Measurements from ENCODE around the gene SH3GL1. TPM values are rescaled to one million over a fixed set of nuclear protein-coding genes. Genes with fewer than 3 reads are reported as not detected.
A peak's percentile ranks its signal among the peaks of the same experiment; 100 is the strongest.

Gene SH3GL1
- total RNA-seq, 1 donor from 2014 or later = 115 TPM

- no peak for DNase-seq (ENCODE audit: extremely low spot score, unreplicated experiment)
- no peaks in the 10 kb centered on the region for H3K9me3 Mint-ChIP-seq (ENCODE audit: unreplicated experiment)
- H3K27ac Mint-ChIP-seq (ENCODE audit: unreplicated experiment) = peak overlapping the region; percentile 83
- no peak for TF ChIP-seq CTCF (IDR thresholded peaks at IDR 0.05)
- H3K4me1 Mint-ChIP-seq (ENCODE audit: unreplicated experiment) = peaks cover 91% of the 10 kb centered on the region
- no peaks in the 10 kb centered on the region for H3K36me3 Mint-ChIP-seq (ENCODE audit: unreplicated experiment)
- H3K4me3 Mint-ChIP-seq (ENCODE audit: unreplicated experiment) = no peak overlapping the region
- no peaks in the 10 kb centered on the region for H3K27me3 Mint-ChIP-seq (ENCODE audit: unreplicated experiment)
Observed at GRCh38 chr19:4372165-4373012, 28.0 kb downstream of the SH3GL1 start.

GRCh38 chr19:4371247-4372164 lies 28.8 kb downstream of the SH3GL1 start:
- H3K27ac Mint-ChIP-seq (ENCODE audit: unreplicated experiment) = peak overlapping the region; percentile 83
- H3K9me3 Mint-ChIP-seq (ENCODE audit: unreplicated experiment) = no peaks in the 10 kb centered on the region
- no peaks in the 10 kb centered on the region for H3K27me3 Mint-ChIP-seq (ENCODE audit: unreplicated experiment)
- H3K4me1 Mint-ChIP-seq (ENCODE audit: unreplicated experiment) = peaks cover 82% of the 10 kb centered on the region
- DNase-seq (ENCODE audit: extremely low spot score, unreplicated experiment) = peak; percentile 93
- peaks cover 2% of the 10 kb centered on the region for H3K36me3 Mint-ChIP-seq (ENCODE audit: unreplicated experiment)
- peak overlapping the region; percentile 38 for H3K4me3 Mint-ChIP-seq (ENCODE audit: unreplicated experiment)
- no peak for TF ChIP-seq CTCF (IDR thresholded peaks at IDR 0.05)

GRCh38 chr19:4370418-4371041 lies 29.8 kb downstream of the SH3GL1 start:
- peak overlapping the region; percentile 38 for H3K4me3 Mint-ChIP-seq (ENCODE audit: unreplicated experiment)
- H3K27ac Mint-ChIP-seq (ENCODE audit: unreplicated experiment) = peak overlapping the region; percentile 83
- no peaks in the 10 kb centered on the region for H3K9me3 Mint-ChIP-seq (ENCODE audit: unreplicated experiment)
- H3K36me3 Mint-ChIP-seq (ENCODE audit: unreplicated experiment) = peaks cover 2% of the 10 kb centered on the region
- H3K27me3 Mint-ChIP-seq (ENCODE audit: unreplicated experiment) = no peaks in the 10 kb centered on the region
- no peak for TF ChIP-seq CTCF (IDR thresholded peaks at IDR 0.05)
- H3K4me1 Mint-ChIP-seq (ENCODE audit: unreplicated experiment) = peaks cover 72% of the 10 kb centered on the region
- DNase-seq (ENCODE audit: extremely low spot score, unreplicated experiment) = no peak

- no peak overlapping the region for H3K27ac Mint-ChIP-seq (ENCODE audit: unreplicated experiment)
- H3K4me1 Mint-ChIP-seq (ENCODE audit: unreplicated experiment) = peaks cover 66% of the 10 kb centered on the region
- H3K9me3 Mint-ChIP-seq (ENCODE audit: unreplicated experiment) = no peaks in the 10 kb centered on the region
- peak; percentile 21 for TF ChIP-seq CTCF (IDR thresholded peaks at IDR 0.05)
- DNase-seq (ENCODE audit: extremely low spot score, unreplicated experiment) = no peak
- H3K36me3 Mint-ChIP-seq (ENCODE audit: unreplicated experiment) = peaks cover 2% of the 10 kb centered on the region
- no peaks in the 10 kb centered on the region for H3K27me3 Mint-ChIP-seq (ENCODE audit: unreplicated experiment)
- H3K4me3 Mint-ChIP-seq (ENCODE audit: unreplicated experiment) = no peak overlapping the region
Observed at GRCh38 chr19:4369888-4370260, 30.5 kb downstream of the SH3GL1 start.
